ENCODE measurements around the gene SEL1L3.

DNA sequence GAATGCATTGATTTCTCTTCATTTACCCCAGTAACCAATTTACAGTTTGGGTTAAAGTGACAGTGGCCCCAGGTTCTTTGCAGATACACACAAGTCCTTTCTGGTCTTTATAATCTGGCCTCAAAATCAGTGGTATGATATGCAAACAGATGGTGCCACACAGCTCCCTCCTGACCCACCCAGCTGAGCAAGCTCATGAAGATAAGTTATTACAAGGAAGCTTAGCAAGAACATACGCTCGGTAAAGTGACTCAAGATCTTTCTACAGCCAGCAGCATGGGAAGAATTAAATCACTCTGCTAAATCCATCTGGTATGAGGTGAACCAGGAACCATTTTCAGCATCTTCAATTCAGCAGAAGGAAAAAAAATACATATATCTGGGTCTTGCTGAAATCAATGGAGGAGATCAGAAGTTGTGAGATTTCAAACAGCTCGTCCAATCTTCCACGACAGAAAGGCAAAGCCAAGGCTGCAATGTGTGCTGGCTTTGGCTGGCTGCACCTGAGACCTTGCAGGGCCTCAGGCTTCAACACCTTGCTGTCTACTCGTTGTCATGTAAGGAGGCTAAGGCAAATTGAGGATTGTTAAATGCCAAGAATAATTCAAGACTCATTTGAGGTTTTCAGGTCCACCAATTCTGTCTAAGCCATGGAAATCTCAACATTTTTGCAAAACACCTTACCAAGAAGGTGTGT, 28.2 kb downstream of the SEL1L3 start:
- TF ChIP-seq, protein P1, sequence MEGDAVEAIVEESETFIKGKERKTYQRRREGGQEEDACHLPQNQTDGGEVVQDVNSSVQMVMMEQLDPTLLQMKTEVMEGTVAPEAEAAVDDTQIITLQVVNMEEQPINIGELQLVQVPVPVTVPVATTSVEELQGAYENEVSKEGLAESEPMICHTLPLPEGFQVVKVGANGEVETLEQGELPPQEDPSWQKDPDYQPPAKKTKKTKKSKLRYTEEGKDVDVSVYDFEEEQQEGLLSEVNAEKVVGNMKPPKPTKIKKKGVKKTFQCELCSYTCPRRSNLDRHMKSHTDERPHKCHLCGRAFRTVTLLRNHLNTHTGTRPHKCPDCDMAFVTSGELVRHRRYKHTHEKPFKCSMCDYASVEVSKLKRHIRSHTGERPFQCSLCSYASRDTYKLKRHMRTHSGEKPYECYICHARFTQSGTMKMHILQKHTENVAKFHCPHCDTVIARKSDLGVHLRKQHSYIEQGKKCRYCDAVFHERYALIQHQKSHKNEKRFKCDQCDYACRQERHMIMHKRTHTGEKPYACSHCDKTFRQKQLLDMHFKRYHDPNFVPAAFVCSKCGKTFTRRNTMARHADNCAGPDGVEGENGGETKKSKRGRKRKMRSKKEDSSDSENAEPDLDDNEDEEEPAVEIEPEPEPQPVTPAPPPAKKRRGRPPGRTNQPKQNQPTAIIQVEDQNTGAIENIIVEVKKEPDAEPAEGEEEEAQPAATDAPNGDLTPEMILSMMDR (conservative IDR thresholded peaks at IDR 0.05): no peak
- no peak for TF ChIP-seq ZFX (IDR thresholded peaks at IDR 0.05)

All from C4-2B (cell line).